ENCODE measurements around the gene PTK7.
"Not testable (repeated sequence)": the region's sequence is repeated elsewhere in the genome, so short reads cannot be mapped to it uniquely, and the experiment has no call there.

The PTK7 gene

DNA sequence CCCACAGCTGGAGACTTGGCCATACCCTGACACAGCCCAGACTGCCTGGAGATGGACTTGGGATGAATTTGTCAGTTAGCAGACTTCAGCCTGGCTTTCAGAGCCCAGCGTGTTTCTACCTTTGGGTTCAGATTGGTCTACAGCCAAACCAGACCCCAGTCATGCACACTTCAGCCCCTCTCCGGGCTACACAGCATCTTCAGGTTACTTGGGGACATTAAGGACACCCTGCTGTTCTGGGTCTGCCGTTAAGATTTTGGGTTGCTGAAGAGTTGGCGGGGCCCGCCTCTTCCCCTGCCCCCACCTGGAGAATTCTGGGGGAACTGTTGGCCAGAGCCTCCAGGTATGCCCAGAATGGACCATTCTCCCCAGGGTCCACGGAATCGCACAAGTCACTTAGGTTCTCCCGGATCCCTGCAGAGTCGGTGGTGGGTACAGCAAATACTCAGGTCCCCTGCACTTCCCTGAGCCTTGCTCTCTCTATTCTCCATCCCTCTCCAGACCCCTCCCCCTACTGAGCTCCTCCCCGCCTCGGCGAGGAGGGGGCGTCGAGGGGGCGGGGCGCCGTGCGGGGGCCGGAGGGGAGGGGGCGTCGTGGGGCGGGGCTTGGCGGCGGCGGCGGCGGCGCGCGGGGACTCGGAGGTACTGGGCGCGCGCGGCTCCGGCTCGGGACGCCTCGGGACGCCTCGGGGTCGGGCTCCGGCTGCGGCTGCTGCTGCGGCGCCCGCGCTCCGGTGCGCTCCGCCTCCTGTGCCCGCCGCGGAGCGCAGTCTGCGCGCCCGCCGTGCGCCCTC is at the start of gene PTK7:
Gene PTK7 (plus strand): TSS at position 645 of the 794 bp plus-strand sequence. CDS start 175 bp downstream, outside the sequence.
- peak; percentile 94 for DNase-seq

DNA sequence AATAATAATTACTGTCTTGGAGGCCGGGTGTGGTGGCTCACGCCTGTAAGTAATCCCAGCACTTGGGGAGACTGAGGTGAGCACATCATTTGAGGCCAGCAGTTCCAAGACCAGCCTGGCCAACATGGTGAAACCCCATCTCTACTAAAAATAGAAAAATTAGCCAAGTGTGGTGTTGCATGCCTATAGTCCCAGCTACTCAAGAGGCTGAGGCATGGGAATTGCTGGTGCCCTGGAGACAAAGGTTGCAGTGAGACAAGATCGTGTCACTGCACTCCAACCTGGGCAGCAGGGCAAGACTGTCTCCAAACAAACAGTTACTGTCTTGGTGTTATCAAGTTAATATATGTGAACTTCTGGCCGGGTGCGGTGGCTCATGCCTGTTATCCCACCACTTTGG is 49.7 kb upstream of the PTK7 start:
- no peak for DNase-seq

DNA sequence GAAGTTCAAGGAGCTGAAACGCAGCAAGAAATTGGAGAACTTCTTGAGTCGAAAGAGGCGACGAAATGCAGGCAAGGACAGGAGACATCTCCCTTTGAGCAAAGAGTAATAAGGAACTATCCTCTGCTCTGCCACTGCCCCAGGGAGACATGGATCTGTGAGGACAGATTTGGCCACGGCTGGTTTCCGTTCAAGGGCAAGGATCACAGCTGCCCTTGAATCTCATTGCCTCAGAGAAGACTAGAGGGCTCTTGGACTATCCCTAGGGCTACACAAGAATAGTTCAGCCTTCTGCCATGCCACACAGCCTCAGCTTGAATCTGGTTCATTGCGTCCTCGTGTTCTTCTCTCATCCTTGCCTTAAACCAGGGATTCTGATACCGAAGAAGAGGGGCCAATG is 47.0 kb upstream of the PTK7 start:
- DNase-seq, result no peak

DNA sequence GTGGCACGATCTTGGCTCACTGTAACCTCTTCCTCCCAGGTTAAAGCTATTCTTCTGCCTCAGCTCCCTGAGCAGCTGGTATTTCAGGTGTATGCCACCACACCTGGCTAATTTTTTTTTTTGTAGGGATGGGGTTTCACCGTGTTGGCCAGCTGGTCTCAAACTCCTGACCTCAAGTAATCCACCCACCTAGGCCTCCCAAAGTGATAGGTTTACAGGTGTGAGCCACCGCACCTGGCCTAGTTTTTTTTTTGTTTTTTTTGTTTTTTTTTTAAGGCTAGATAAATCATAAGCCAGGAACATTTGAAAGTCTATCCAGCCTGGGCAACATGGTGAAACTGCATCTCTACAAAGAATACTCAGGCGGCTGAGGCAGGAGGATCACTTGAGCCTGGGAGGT is 43.8 kb upstream of the PTK7 start:
- DNase-seq, result no peak

DNA sequence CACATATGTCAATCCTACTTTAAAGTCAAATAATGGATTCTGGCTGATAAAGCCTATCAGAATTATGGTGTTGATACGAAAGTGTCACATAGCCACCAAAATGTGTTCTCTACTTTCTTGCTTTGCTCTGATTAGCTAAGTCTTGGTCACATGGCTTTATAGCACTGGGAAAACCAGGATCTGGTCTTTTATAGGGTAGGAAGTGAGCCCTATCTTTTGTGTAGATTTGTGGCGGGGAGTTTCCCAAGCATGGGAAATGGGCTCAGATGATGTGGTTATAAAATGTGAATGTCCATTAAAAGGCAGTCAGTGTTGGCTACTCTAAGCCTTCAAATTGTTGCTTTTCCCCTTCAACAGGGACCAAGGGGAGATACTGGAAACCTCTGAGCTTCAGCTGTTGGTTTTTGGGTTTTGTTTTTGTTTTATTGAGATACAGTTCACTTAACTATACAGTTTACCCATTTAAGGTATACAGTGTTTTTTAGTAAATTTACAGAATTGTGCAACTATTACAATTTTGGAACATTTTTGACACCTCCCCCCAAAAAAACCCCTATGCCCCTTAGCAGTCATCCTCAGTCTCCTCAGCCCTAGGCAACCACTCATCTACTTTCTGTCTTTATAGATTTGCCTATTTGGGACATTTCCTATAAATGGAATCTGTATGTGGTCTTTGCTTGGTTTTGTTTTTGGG is 42.5 kb upstream of the PTK7 start:
- DNase-seq, result no peak

DNA sequence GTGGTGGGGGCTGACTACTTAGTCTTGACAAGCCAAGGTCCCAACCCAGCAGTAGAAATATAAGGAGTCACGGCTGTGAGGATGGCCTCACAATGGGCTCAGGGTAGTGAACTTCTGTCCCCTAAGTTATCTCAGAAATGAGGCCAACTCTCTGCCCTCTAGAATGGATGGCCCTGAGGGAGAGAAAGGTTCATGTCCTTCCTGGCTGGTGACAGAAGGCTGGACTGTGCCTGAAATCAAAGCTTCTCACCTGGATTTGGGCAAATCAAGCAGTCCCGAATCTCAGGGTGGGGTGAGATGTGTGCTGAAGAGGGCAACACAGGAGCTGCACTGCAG is 42.0 kb upstream of the PTK7 start:
- no peak for DNase-seq

DNA sequence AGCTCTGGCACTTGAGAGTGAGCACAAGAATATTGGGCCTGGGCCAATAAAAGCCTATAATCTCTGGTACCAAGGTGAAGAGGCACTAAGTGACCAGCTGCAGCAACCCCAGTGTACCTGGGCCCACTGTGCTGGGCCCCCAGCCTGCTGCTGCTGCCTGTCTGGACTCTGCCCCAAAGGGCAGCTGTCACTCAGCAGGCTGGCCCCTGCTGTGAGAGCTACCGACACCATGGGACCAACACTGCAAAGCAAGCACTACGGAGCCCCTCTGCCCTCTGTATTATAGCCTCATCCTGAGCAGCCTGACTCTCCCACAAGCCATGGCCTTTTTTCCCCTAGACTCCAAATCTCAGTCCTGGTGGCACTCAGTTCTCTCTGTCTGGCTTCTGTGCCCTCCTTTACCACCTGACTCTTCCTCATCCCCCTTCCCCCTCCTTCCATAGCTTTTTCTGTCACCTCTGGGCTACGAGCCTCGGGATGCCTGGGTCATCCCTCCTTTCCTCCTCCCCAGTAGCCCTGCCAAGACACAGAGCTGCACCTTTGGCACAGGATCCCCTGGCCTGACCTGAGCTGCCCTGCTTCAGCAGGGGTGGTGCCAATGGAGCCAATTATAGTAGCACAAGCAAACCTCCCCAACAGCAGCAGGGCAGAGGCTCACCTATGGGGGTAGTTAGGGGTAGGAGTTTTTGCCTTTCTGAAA is 40.5 kb upstream of the PTK7 start:
- no peak for DNase-seq

DNA sequence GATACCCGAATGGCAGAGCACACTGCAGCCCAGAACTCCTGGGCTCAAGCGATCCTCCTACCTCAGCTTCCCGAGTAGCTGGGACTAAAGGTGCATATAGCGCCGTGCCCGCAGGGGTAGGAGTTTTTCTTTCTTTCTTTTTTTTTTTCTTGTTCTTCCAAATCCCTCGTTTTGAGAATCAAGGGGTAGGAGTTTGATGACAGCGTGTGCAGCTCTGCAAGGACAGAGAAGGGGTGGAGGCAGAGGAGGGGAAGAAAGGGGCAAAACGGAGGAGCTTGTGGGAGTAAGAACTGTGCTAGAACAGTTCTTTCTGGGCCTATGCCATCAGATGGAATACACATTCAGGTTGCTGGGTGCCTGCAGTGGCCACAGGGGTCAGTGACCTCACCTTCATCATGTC is 39.4 kb upstream of the PTK7 start:
- no peak for DNase-seq

DNA sequence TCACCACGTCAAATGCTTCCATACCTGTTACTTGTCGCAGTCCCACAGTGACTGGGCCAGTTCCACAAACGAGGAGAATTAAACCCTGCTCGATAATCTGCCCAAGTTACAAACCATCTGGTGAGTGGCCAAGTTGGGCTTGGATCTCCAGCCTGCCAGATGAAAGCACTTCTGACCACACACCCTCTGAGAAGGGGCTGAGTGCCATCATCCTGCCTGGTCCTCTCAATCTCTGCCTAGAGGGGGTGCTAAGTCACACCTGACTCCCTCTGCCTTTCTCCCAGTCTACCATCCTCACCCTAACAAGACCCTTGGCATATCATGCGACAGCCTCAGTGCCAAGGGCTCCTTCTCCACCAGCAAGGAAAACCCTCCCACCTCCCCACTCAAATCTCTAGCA is 38.9 kb upstream of the PTK7 start:
- DNase-seq, result no peak

DNA sequence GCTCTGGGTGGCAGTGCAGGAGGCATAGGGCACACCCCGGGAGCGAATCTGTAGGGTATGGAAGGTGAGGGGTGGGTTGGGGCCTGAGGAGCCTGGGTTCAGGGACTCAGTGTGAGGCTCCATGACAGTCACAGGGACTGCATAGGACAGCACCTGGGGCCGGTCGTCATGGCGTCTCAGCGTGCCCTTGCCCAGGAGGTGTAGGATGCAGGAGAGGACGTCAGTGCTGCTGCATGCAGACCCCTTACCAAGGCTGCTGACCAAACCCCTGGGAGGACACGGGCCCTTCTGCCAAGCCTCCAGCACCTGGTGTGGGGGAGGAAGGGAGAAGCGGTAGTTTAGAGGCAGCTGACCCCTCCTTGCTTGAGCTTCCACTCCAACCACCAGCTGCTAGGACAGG is 38.4 kb upstream of the PTK7 start:
- no peak for DNase-seq

DNA sequence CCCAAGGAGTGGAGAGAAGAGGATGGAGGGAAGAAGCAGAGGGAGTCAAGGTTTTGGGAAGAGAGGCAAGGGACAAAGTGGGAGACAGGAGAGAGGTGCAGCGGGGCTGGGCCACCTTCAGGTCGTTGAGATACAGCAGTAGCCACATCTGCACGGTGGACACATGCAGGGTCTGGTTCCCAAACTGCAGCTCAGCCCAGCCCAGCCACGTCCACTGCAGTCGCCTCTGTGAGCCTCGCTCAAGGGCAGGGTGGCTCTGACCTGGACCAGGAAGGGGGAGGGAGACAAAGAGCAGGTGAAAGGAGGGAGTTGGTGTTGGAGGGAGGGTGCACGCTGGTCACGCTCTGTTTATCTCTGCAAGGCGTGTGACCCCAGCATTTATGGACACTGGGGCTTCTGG is 37.4 kb upstream of the PTK7 start:
- DNase-seq, result no peak

DNA sequence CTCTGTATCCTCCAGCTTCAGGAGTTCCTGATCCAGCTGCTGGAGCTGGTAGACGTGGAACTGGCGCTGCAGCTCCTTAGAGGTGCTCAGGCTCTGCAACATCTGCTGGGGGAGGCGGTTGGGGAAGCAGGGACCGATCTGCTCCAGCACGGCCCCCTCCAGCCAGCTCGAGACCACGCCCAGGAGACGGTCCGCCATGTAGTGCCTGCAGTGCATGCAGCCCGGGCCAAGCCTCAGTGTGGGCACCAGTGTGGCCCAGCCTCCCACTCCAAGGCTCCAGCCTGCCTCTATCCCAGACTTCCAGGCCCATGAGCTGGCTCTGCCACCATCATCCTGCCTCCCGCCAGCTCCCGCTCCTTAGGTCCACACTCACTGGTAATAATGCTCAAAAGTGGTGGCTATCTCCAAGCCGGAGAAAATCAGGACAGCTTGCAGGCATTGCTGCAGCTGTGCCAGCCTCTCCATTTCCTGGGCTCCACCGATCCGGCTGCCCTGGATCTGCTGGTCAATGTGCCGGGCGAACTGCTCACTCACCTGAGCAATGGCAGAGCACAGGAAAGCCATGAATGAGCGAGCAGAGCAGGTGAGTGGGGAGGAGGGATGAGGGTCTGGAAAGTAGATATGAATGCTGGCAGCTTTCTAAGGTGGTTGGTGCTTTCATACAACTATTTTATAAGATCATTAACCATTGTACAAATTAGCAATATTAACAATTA is 35.4 kb upstream of the PTK7 start:
- DNase-seq, result no peak

DNA sequence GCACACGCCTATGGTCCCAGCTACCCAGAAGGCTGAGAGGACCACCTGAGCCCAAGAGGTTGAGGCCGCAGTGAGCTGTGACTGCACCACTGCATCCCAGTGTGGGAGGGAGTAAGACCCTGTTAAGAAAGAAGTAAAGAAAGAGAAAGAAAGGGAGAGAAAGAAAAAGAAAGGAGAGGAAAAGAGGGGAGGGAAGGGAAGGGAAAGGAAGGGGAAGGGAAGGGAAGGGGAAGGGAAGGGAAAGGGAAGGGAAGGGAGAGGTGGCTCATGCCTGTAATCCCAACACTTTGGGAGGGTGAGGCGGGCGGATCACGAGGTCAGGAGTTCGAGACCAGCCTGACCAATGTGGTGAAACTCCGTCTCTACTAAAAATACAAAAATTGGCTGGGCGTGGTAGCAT is 34.6 kb upstream of the PTK7 start:
- DNase-seq, result not testable (repeated sequence)

DNA sequence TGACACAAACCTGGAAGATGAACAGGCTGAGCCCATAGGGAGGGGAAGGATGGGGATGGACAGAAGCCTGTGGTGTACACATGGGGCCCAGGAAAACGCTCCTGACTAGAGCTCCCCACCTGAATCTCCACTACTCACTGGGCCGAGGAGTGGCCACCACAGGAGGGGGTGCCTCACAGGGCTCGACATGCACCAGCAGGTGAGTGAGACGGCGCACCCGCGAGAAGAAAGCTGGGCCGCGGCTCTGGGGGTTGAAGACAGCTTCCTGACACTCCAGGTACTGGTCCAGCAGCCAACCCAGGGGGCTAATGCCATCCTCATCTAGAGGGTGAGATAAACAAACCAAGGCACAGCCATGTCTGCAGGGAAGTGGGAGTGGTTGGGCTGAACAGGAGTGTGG is 32.8 kb upstream of the PTK7 start:
- DNase-seq, result no peak

DNA sequence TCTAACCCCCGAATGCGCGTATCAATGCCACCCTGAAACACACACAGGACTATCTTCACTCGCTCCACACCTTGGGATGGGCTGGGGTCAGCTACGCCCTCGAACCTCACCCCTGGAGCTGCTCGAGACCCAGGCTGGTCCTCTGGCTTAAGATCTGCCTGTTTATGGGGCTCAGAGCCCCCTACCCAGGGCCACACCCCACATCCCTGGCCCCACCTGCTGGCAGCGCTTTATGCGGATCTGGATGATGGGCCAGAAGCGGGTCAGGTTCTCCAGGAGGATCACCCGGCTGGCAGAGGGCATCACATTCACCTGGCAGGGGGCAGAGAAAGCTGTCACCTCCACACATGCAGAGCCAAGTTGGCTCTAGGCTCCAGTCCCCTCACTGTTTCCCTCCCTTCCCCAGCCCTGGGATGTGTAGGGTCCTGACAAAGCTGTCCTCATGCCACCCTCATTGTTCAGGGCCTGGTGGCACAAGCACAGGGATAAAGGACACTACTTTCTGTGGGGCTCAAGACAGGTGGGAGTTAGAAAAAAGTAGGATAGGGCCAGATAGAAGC is 30.7 kb upstream of the PTK7 start:
- no peak for DNase-seq

DNA sequence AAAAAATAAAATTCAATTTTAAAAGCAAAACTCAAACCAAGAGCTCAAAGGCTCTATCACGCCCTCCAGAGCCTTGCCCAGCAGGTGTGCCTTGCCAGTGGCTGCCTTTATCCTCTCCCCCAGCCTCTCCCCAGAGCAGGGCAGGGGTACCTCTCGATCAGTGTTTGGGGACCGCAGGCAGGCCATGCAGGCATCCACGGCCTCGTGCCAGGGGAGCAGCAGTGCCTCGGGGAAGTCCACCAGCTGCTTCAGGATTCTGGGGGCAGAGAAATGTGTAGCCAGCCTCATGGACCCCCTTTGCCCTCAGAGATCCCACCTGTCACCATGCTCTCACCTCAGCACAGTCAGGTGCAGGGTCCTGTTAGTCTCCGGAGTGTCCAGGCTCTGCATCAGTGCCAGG is 28.1 kb upstream of the PTK7 start:
- DNase-seq, result no peak

DNA sequence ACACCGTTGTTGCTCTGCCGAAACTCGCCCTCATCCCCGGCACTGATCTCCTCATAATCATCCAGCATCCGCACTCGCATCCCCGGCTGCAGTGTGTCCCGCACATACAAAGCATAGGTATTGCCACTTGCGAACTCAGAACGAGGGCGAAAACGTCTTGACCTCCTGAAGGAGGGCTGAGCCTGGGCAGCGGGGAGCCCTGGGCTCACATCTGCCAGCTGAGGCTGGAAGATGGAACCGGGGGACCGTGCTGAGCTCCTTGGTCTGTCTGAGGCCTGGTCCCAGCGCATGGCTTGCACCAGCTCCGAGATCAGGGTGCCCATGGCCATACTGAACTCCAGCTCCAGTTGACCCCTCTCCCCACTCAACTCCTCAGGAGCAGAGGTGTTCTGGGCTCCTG is 25.1 kb upstream of the PTK7 start:
- no peak for DNase-seq

DNA sequence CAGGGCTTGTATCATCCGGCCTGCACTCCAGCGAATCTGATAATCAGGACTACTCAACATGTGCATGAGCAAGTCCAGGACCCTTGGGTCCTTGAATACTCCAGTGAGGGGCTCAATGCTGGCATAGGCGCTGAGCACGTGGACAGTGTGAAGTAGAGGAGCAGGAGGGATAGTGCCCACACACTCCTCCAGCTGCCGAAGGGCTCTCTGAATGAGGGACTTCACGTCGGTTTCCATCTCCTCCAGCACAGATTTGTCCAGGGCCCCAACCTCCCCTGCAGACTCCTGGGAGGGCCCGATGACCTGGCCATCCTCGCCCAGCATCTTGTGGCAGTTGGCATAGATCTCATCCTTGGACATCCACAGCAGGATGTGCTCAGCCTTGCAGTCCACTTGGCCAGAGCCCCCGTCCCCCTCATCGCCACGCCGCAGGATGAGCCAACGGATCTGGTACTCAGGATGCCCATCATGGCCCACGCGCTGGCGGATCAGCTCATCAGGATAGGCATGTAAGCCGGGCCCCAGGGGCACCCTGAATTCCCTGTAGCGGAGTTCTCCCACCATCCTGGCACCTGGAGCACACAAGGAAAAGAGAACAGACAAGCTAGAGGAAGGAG is 23.8 kb upstream of the PTK7 start:
- DNase-seq, result no peak

DNA sequence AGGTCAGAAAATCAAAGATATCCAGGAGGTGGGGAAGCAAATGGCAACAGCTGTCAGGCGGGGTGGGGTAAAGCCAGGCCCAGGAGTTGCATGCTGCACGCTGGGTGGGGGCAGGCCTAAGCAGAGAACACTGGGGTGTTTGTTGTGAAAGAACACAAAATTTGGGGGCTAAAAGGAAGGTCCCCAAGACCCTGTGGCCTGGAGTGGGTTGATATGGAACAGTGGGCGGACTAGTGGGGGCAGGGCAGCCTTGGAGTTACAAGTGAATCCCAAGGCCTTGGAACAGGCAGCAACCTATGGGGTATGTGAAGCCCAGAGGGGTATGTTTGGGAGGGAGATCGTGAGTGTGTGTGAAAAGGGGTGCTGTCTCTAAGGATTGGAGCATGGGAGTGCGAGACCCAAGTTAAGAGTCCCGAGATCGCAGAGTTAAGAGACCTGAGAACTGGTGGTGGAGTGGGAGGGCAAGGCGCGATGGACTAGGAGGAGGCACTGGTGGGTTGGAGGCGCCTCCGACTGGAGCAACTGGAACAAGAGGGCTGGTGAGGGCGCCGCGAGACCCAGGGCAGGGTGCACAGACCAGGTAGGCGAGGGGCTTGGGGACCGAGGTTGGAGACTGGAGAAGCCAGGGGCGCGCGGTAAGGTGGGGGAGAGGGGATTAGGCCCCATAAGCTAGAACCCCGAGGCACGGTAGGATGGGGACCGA is 23.1 kb upstream of the PTK7 start:
- DNase-seq, result peak; percentile 63

DNA sequence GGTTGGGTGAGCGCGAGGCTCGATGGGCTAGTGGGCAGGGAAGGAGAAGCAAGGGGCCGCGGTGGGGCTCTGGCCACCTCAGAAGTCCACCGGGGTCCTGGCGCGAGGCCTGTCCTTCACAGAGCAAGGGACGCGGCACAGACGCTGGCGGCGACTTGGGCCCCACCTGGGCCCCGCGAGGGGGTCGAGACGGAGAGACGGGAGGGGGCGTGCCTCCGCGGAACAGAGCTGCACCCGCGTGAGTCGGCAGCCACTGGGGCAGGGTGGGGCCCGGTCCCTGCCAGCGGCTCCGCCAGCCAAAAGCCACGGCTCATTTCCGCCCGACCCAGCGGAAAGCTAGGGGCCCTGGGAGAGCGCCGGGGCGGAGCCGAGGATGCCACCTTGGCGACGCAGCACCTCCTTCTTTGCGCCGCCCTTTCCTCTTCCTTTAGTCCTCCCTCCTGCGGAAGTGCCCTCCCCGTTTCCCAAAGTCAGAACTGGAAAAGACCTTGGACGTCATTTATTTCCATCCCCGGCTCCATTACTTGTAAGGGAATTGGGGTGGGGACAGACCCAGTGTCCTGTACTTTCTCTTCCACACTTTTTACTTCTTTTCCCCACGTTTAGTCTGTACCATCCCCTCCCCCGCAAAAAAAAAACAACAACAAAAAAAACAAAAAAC is 22.4 kb upstream of the PTK7 start, which contains the start of gene CUL7:
Gene CUL7 (minus strand): TSS at position 307 of the 661 bp plus-strand sequence. CDS start 1,063 bp downstream, outside the sequence.
- DNase-seq, result peak; percentile 98

DNA sequence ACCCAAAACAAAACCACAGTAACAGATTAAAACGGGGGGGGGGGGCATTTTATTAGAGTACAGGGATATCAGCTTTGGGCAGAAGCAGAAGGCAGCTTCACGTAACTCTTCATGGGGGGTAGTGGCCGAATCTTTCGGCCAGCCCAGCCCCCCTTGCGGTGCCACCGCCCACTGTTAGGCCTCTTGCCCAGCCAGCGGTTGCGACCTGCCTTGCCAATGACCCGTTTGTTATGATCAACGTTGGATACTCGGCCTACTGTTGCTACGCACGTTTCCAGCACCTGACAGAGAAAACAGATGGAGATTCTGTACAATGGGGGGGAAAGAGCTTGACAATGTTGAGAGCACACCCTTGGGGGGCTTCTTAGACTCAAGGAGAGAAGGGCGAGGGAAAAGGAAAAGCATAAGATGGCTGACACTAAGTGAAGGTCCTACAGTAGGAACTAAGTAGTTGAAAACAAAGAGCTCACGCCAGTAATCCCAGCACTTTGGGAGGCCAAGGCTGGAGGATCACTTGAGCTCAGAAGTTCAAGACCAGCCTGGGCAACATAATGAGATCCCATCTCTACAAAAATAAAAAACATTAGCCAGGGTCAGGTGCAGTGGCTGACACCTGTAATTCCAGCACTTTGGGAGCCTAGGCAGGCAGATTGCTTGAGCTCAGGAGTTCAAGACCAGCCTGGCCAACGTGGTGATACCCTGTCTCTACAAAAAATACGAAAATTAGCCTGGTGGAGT is 21.7 kb upstream of the PTK7 start:
- DNase-seq, result no peak

Data from NCI-H82 (cell line).